DND-41 (cell line): Measurements from ENCODE around the gene JADE2.

Experiments used
- ATAC-seq: fragments of 200-7000 bp; cut with Tn5 transposase; 3 replicates; pipeline ENCODE4 v1.9.1; 2021; ENCODE audit warnings: low read depth; ENCODE audit not compliant: insufficient read depth
- DNase-seq: peaks from one replicate; pipeline ENCODE4 v3.0.0-alpha.2; 2020
- H2AFZ ChIP-seq: 2 replicates; pipeline ENCODE4 v1.6.0; 2012; ENCODE audit warnings: low read depth, low read length
- H3K27ac ChIP-seq: 2 replicates; pipeline ENCODE4 v1.5.1; 2012; ENCODE audit warnings: low read length, inconsistent platforms
- H3K27me3 ChIP-seq: fragments of 200-600 bp; sonication (generic); 2 replicates; pipeline ENCODE4 v1.6.0; 2012; ENCODE audit warnings: low read length, mild to moderate bottlenecking, inconsistent platforms; ENCODE audit not compliant: insufficient read depth, poor library complexity
- H3K36me3 ChIP-seq: 2 replicates; pipeline ENCODE4 v1.5.1; 2012; ENCODE audit warnings: low read length, inconsistent platforms; ENCODE audit not compliant: insufficient read depth
- H3K4me1 ChIP-seq: 2 replicates; pipeline ENCODE4 v1.5.1; 2012; ENCODE audit warnings: mild to moderate bottlenecking, low read length; ENCODE audit not compliant: insufficient read depth
- H3K4me2 ChIP-seq: 2 replicates; pipeline ENCODE4 v1.6.0; 2012; ENCODE audit warnings: mild to moderate bottlenecking, moderate library complexity, low read length, inconsistent platforms; ENCODE audit not compliant: insufficient read depth
- H3K4me3 ChIP-seq, 2 experiments: fragments of 200-600 bp in 1 of 2; shearing (Covaris generic) in 1 of 2; 2 replicates each; pipeline ENCODE4 v1.5.1; 2012 to 2016; ENCODE audit warnings: inconsistent platforms in 2 of 2, low read length in 2 of 2, mild to moderate bottlenecking in 2 of 2, low read depth in 1 of 2, moderate library complexity in 1 of 2
- H3K79me2 ChIP-seq: 2 replicates; pipeline ENCODE4 v1.6.0; 2012; ENCODE audit warnings: low read length, inconsistent platforms; ENCODE audit not compliant: insufficient read depth
- H3K9ac ChIP-seq: 2 replicates; pipeline ENCODE4 v1.6.0; 2012; ENCODE audit warnings: low read depth, mild to moderate bottlenecking, inconsistent platforms, low read length, moderate library complexity
- H3K9me3 ChIP-seq: 2 replicates; pipeline ENCODE4 v1.5.1; 2012; ENCODE audit warnings: low read length, moderate library complexity, mild to moderate bottlenecking, inconsistent platforms; ENCODE audit not compliant: insufficient read depth, severe bottlenecking
- H4K20me1 ChIP-seq: 2 replicates; pipeline ENCODE4 v1.6.0; 2012; ENCODE audit warnings: low read length; ENCODE audit not compliant: insufficient read depth
- CTCF ChIP-seq: IDR thresholded peaks from 2 replicates; pipeline ENCODE4 v1.5.1; 2012; ENCODE audit warnings: borderline replicate concordance, low read length, moderate library complexity, mild to moderate bottlenecking; ENCODE audit not compliant: poor library complexity, severe bottlenecking; ENCODE audit errors: extremely low read depth
- EZH2 ChIP-seq: IDR thresholded peaks from 3 replicates; pipeline ENCODE4 v1.6.1; 2012; ENCODE audit warnings: borderline replicate concordance, low read depth, mild to moderate bottlenecking, moderate library complexity, low read length, inconsistent platforms; ENCODE audit not compliant: severe bottlenecking

Gene JADE2

GRCh38 chr5:134574521-134574920 lies 49.1 kb downstream of the JADE2 start:
- TF ChIP-seq CTCF (no peak), EZH2 (no peak)
- DNase-seq (no peak), ATAC-seq (no peak)
- Histone ChIP-seq H3K4me2 (no peak overlapping the region), H3K27me3 (no peaks in the 10 kb centered on the region), H3K9ac (no peak overlapping the region), H2AFZ (no peak overlapping the region), H4K20me1 (peaks cover 77% of the 10 kb centered on the region), H3K36me3 (peaks cover 100% of the 10 kb centered on the region), H3K79me2 (peaks cover 19% of the 10 kb centered on the region; the same call in 1 of the 2 replicates), H3K27ac (no peak overlapping the region), H3K4me1 (no peaks in the 10 kb centered on the region), H3K9me3 (no peaks in the 10 kb centered on the region), H3K4me3 (no peak overlapping the region)

- H4K20me1 ChIP-seq = peaks cover 74% of the 10 kb centered on the region
Observed at GRCh38 chr5:134575316-134575715, 49.8 kb downstream of the JADE2 start.

GRCh38 chr5:134576386-134577021 lies 51.0 kb downstream of the JADE2 start:
- Histone ChIP-seq H3K36me3 (peaks cover 97% of the 10 kb centered on the region), H3K27ac (no peak overlapping the region), H3K4me3 (no peak overlapping the region), H3K9ac (no peak overlapping the region), H3K79me2 (peaks cover 8% of the 10 kb centered on the region; the same call in 1 of the 2 replicates), H2AFZ (no peak overlapping the region), H3K27me3 (no peaks in the 10 kb centered on the region), H3K4me2 (no peak overlapping the region), H3K4me1 (no peaks in the 10 kb centered on the region), H4K20me1 (peaks cover 69% of the 10 kb centered on the region), H3K9me3 (no peaks in the 10 kb centered on the region)
- ATAC-seq = no peak
- no peak for TF ChIP-seq CTCF
- DNase-seq = no peak

More at GRCh38 chr5:134575316-134575715, 49.8 kb downstream of the JADE2 start:
- no peak for DNase-seq
- H3K36me3 ChIP-seq = peaks cover 98% of the 10 kb centered on the region
- H3K27ac ChIP-seq = no peak overlapping the region
- H3K9ac ChIP-seq = no peak overlapping the region
- no peak overlapping the region for H3K4me3 ChIP-seq
- H3K4me1 ChIP-seq = no peaks in the 10 kb centered on the region
- no peak for TF ChIP-seq CTCF
- no peak for TF ChIP-seq EZH2
- ATAC-seq = no peak
- H3K9me3 ChIP-seq = no peaks in the 10 kb centered on the region
- H2AFZ ChIP-seq = no peak overlapping the region
- no peak overlapping the region for H3K4me2 ChIP-seq
- H3K79me2 ChIP-seq = peaks cover 13% of the 10 kb centered on the region; the same call in 1 of the 2 replicates
- no peaks in the 10 kb centered on the region for H3K27me3 ChIP-seq
